ENCODE data around the gene CALN1. TPM values are rescaled to one million over a fixed set of nuclear protein-coding genes. Genes with fewer than 3 reads are reported as not detected.

CALN1 gene
- total and polyA plus RNA-seq, 2 of the 8 experiments (the other 6 are each of a cell fraction or from before 2014, with no cell fraction given): 6.4 to 15.2 TPM

DNA sequence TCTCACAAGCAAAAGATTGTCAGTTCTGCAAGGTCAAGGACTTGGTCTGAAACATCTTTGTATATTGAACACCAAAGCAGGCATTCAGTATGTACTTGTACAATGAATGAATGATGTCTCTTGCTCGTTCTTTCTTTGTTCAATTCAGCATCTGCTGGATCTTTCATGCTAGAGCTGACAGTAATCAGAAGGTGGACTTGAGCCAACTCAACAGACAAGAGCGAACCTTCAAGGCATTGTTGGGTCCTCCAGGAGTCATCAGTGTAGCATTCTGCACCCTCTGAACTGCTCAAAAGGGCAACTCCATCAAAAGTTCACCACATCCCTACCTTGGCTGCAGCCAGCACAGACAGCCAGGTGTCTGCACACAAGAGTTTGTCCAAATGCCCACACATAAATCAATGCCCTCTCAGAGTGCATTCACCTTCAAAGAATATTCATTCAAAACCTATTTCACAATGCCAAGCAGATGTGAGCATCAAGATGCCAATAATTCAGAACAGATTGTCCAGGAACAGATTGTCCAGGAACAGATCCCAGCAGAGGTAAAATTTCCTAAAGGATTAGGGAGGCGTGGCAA is 386.7 kb downstream of the CALN1 start (continued):
- no peak for TF ChIP-seq POLR2A (IDR thresholded peaks at IDR 0.05; ENCODE audit: control extremely low read depth in 1 of 2, low read depth in 2 of 2, low read length in 2 of 2)
- no peak for TF ChIP-seq TAF7 (optimal IDR thresholded peaks at IDR 0.05; ENCODE audit: borderline replicate concordance, low read depth, low read length)

Measured in H1 (cell line).